Activated CD4-positive, alpha-beta T cell treated with anti-CD3 and anti-CD28 coated beads for 36 hours (primary cell): ENCODE data around the gene MRTFA. TPM values are rescaled to one million over a fixed set of nuclear protein-coding genes. Genes with fewer than 3 reads are reported as not detected.

Source experiments
- ATAC-seq: fragments of 200-7000 bp; cut with Tn5 transposase; one replicate; pipeline ENCODE4 v1.10.0; 2021; ENCODE audit warnings: mild to moderate bottlenecking, moderate library complexity
- CTCF ChIA-PET: fragments of 350-600 bp; sonication (Branson Sonifier 250); formaldehyde crosslinking; loops from one replicate; lab custom pipeline; 2021; ENCODE audit warnings: antibody characterized with exemption; lab: Charles Lee
- POLR2A ChIA-PET: fragments of 350-600 bp; sonication (Branson Sonifier 250); formaldehyde crosslinking; loops from one replicate; lab custom pipeline; 2021; ENCODE audit warnings: antibody characterized with exemption, inconsistent platforms; lab: Charles Lee
- DNase-seq: peaks from one replicate; pipeline ENCODE4 v3.0.0-alpha.2; 2020
- H3K27ac Mint-ChIP-seq: one replicate; pipeline ENCODE4 v1.8.0; 2021; ENCODE audit warnings: mixed read lengths
- H3K27me3 Mint-ChIP-seq: one replicate; pipeline ENCODE4 v1.8.0; 2021; ENCODE audit warnings: mixed read lengths
- H3K36me3 Mint-ChIP-seq: one replicate; pipeline ENCODE4 v1.8.0; 2021; ENCODE audit warnings: low read depth, mixed read lengths
- H3K4me1 Mint-ChIP-seq: one replicate; pipeline ENCODE4 v1.8.0; 2021; ENCODE audit warnings: mixed read lengths
- H3K4me3 Mint-ChIP-seq: one replicate; pipeline ENCODE4 v1.8.0; 2021; ENCODE audit warnings: mild to moderate bottlenecking, moderate library complexity, mixed read lengths
- H3K9me3 Mint-ChIP-seq: one replicate; pipeline ENCODE4 v1.8.0; 2021; ENCODE audit warnings: low read depth, mixed read lengths
- intact Hi-C, 2 experiments: fragments of 100-400 bp; cut with DNase I in 1 of 2; cut with micrococcal nuclease in 1 of 2; formaldehyde crosslinking; loops; one replicate each; pipeline versions ENCODE4 v1.14.2 to v1.15.1; 2022 to 2024; cut with DNase I, micrococcal nuclease
- total RNA-seq, 2 experiments: library from RNA; stranded (reverse); gene quantifications; one replicate each; pipeline ENCODE4 v1.2.3, GENCODE V29; 2021

The MRTFA gene
- total RNA-seq, 2 experiments from 2014 or later: 41.0 to 43.2 TPM

DNA sequence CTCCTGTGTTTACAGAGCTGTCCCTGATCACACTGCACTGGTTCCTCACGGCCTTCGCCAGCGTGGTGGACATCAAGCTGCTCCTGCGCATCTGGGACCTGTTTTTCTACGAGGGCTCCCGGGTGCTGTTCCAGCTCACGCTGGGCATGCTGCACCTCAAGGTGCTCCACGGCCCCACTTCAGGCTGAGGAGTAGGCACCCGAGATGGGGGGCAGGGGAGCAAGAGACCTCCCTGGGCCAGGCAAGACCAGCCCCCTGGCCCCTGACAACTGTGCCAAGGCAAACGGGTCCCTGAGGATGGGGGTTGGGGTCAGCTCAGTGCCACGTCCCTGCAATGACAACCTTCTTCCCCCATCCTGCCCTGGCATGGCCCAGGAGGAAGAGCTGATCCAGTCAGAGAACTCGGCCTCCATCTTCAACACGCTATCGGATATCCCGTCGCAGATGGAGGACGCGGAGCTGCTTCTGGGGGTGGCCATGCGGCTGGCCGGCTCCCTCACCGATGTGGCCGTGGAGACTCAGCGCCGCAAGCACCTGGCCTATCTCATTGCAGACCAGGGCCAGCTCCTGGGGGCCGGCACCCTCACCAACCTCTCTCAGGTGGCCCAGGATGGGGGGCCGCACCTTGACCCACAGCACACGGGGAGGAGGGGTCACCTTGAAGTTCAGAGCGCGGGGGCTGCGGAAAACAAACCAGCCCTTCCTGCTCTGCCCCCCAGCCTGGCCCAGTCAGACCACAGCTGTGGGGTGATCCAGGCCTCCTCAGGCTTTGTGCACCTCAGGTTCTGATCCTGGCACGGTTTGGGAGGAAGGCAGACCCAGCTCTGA lies 230.2 kb downstream of the MRTFA start:
- no peak for DNase-seq
- Mint-ChIP-seq H3K4me3 (no peak overlapping the region), H3K27me3 (no peaks in the 10 kb centered on the region), H3K27ac (no peak overlapping the region), H3K9me3 (no peaks in the 10 kb centered on the region), H3K36me3 (peaks cover 37% of the 10 kb centered on the region), H3K4me1 (peaks cover 24% of the 10 kb centered on the region)
- no peak for ATAC-seq
- ChIA-PET CTCF (interaction anchor here (1.0 kb wide), 2 partner anchors 9 to 516 kb away, joined by 3 read pairs; no protein-coding TSS in a partner anchor), POLR2A (no interaction called here)
- intact Hi-C loops: no loop called here

DNA sequence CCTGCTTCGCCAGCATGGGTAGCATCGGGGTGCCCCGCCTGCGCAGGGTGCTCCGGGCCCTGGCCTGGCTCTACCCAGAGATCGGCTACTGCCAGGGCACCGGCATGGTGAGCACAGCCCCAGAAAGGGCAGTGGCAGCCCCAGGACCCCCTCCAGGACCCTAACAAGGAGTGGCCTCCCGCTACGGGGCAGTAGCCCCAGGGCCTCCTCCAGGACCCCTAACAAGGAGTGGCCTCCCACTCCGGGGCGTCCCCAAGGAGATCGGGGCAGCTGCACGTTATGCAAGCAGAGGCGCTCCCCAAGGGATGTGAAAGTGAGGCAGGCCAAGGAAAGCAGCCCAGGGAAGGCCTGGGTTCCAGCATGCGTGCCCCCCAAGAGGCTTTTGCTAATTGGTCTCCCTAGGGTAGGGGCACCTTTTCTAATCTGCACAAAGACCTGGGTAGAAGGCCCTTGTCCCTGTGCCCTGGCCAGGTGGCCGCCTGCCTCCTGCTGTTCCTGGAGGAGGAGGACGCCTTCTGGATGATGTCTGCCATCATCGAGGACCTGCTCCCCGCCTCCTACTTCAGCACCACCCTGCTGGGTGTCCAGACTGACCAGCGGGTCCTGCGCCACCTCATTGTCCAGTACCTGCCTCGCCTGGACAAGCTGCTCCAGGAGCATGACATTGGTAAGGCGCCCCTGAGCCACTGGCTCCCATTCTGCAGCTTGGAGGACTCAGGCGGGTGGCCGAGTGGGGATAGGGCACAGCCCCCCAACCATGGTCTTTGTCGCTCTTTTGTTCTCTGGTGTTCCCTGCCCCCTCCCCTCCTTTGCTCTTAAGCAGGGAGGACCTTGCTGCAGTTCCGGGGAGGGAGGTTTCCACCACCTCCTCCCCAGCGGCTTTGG lies 231.1 kb downstream of the MRTFA start:
- DNase-seq: no peak
- H3K4me3 Mint-ChIP-seq: no peak overlapping the region
- peaks cover 33% of the 10 kb centered on the region for H3K4me1 Mint-ChIP-seq
- no peak overlapping the region for H3K27ac Mint-ChIP-seq
- intact Hi-C loops: no loop called here
- peaks cover 42% of the 10 kb centered on the region for H3K36me3 Mint-ChIP-seq
- no peaks in the 10 kb centered on the region for H3K27me3 Mint-ChIP-seq
- ChIA-PET CTCF (interaction anchor here (1.0 kb wide), 2 partner anchors 8 to 517 kb away, joined by 3 read pairs; no protein-coding TSS in a partner anchor), POLR2A (no interaction called here)
- no peak for ATAC-seq
- H3K9me3 Mint-ChIP-seq: no peaks in the 10 kb centered on the region

DNA sequence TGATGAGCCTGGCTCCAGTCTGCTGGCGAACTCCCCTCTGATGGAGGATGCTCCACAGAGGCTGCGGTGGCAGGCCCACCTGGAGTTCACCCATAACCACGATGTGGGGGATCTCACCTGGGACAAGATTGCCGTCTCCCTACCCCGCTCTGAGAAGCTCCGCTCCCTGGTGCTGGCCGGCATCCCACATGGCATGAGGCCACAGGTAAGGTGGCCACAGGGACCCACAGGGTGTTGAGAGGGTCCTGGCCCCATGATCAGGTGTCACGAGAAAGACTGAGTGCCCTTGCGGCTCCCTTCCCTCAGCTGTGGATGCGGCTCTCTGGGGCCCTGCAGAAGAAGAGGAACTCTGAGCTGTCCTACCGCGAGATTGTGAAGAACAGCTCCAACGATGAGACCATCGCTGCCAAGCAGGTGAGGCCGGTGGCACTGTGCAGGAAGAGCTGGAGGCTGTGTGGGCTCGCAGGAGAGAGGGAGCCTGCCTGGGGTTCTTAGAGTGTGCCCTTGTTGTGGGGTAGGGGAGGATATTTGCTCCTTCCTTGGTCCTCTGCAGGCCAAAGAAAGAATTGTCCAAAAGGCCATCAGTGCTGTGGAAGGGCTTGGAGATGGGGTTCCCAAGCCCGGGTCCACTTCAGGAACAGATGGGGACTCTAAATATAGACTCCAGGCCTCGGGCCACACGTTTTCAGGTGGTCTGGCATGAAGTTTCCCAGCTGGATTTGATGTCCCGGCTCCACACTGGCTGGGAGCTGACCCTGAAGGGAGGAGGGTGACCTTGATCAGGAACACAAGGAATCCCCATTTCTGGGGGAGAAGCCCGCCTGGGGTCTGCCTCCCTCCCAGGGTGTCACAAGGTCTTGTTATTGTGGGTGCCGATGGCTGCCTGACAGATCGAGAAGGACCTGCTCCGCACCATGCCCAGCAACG lies 232.0 kb downstream of the MRTFA start:
- Mint-ChIP-seq H3K4me3 (no peak overlapping the region), H3K27ac (peak overlapping the region; percentile 14), H3K4me1 (peaks cover 42% of the 10 kb centered on the region), H3K27me3 (no peaks in the 10 kb centered on the region), H3K9me3 (no peaks in the 10 kb centered on the region), H3K36me3 (peaks cover 40% of the 10 kb centered on the region)
- POLR2A ChIA-PET: no interaction called here
- CTCF ChIA-PET: interaction anchor here (0.5 to 0.6 kb wide), 2 partner anchors 43 to 141 kb away, joined by 3 to 4 read pairs; no protein-coding TSS in a partner anchor
- DNase-seq (no peak), ATAC-seq (no peak)
- intact Hi-C loops: no loop called here

DNA sequence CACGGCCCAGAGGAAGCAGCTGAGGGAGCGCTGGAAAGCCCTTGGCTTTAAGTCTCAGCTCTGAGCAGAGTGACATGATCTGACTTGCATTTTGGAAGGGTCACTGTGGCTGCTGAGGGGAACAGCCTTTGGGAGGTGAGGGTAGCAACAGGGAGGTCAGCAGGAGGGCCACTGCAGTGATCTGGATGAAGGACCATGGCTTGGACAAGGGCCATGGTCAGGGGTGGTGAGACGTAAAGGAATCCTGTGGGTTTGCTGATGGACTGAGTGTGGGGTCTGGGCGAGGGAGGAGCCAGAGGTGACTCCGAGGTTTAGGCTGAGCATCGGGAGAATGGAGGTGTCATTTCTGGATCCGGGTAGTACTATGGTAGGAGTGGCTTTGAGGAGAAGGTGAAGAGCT lies 232.9 kb downstream of the MRTFA start:
- intact Hi-C loops: no loop called here
- no peak for DNase-seq
- no peaks in the 10 kb centered on the region for H3K9me3 Mint-ChIP-seq
- ATAC-seq: no peak
- peaks cover 49% of the 10 kb centered on the region for H3K4me1 Mint-ChIP-seq
- H3K27ac Mint-ChIP-seq: peak overlapping the region; percentile 58
- H3K27me3 Mint-ChIP-seq: no peaks in the 10 kb centered on the region
- no peak overlapping the region for H3K4me3 Mint-ChIP-seq
- ChIA-PET CTCF (no interaction called here), POLR2A (no interaction called here)
- H3K36me3 Mint-ChIP-seq: peaks cover 40% of the 10 kb centered on the region

DNA sequence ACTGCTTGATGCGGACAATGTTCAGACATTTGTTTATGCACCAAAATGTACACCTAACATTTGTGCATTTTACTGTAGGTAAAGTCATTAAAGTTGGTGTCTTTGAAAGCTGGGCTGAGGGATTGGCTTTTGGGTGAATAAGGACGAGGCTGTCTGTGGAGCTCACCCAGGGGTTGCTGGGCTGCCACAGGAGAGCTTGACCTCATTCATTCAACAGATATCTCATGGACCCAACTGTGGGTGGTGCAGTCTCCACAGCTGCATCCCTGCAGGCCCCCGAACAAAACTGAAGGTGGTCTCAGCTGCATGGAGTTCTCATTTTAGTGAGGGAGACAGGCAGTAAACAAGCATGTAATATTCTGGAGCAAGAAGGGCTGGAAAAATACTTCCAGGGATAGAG lies 233.4 kb downstream of the MRTFA start:
- POLR2A ChIA-PET: no interaction called here
- H3K4me1 Mint-ChIP-seq: peaks cover 54% of the 10 kb centered on the region
- intact Hi-C loops: no loop called here
- no peaks in the 10 kb centered on the region for H3K27me3 Mint-ChIP-seq
- no peak for ATAC-seq
- no peaks in the 10 kb centered on the region for H3K9me3 Mint-ChIP-seq
- peak overlapping the region; percentile 62 for H3K27ac Mint-ChIP-seq
- no peak overlapping the region for H3K4me3 Mint-ChIP-seq
- no peak for DNase-seq
- CTCF ChIA-PET: no interaction called here
- peaks cover 40% of the 10 kb centered on the region for H3K36me3 Mint-ChIP-seq

DNA sequence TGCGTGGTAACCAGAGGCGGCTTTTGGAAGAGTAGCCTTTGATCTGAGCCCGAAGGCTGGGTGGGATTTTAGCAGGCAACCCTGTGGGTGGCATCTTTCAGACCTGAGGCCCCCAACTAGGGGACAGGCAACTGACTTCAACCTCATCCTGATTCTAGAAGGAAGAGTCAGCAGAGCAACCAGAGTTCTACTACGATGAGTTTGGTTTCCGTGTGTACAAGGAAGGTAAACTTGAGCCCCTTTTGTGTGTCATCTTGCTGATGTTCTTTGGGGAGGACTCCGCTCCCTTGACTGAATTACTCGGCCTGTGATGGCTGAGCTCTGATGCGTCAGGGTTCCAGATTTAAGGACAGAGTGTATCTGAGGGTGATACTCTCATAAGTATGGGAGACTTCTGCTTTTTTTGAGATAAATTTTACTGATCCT lies 234.5 kb downstream of the MRTFA start:
- DNase-seq: peak; percentile 48
- Mint-ChIP-seq H3K27ac (peak overlapping the region; percentile 86), H3K4me3 (peak overlapping the region; percentile 12), H3K4me1 (peaks cover 62% of the 10 kb centered on the region), H3K27me3 (no peaks in the 10 kb centered on the region), H3K9me3 (no peaks in the 10 kb centered on the region), H3K36me3 (peaks cover 35% of the 10 kb centered on the region)
- CTCF ChIA-PET: interaction anchor here (0.5 to 1.4 kb wide), 6 partner anchors 17 to 244 kb away, joined by 3 to 4 read pairs (median 4); no protein-coding TSS in a partner anchor
- POLR2A ChIA-PET: interaction anchor here (0.5 to 1.0 kb wide), 2 partner anchors 35 to 491 kb away, joined by 3 to 4 read pairs; no protein-coding TSS in a partner anchor
- intact Hi-C loops: no loop called here
- ATAC-seq: peak; percentile 57

DNA sequence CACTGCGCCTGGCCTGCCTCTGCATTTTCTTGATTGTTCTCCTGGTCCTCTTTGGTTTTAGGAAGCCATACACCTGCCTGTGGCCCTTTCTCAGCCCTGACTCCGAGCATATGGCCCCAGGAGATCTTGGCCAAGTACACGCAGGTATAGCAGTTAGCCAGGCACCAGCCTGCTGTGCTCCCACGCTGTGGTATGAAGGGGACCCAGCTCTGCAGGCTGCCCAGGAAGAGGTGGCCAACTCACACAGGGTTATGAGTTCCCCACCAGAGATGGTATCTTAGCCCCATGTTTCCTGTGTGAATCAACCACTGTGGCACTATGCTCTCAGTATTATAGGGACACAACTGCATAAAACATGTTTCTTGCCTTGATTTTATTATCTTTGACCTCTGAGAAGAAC lies 235.0 kb downstream of the MRTFA start:
- ATAC-seq: peak; percentile 87
- peak overlapping the region; percentile 12 for H3K4me3 Mint-ChIP-seq
- DNase-seq: peak; percentile 70
- ChIA-PET POLR2A (interaction anchor here (1.0 to 1.3 kb wide), 2 partner anchors 14 to 35 kb away, joined by 3 to 4 read pairs; no protein-coding TSS in a partner anchor), CTCF (interaction anchor here (0.5 to 1.4 kb wide), 5 partner anchors 16 to 244 kb away, joined by 3 to 4 read pairs (median 4); no protein-coding TSS in a partner anchor)
- intact Hi-C loops: no loop called here
- H3K27ac Mint-ChIP-seq: peak overlapping the region; percentile 86
- H3K27me3 Mint-ChIP-seq: no peaks in the 10 kb centered on the region
- no peaks in the 10 kb centered on the region for H3K9me3 Mint-ChIP-seq
- H3K4me1 Mint-ChIP-seq: peaks cover 67% of the 10 kb centered on the region
- peaks cover 35% of the 10 kb centered on the region for H3K36me3 Mint-ChIP-seq

DNA sequence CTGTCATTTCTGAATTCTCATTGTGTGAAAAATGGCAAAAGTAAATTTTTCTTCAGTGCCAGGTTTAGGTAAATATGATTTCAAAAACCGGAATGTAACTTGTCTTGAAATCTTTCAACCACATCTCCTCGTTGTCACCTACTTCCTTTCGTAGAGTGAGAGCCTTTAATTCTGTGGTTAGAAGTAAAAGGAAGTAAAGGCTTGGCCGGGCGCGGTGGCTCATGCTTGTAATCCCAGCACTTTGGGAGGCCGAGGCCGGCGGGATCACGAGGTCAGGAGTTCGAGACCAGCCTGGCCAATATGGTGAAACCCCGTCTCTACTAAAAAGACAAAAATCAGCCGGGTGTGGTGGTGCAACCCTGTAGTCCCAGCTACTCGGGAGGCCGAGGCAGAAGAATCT lies 236.4 kb downstream of the MRTFA start:
- Mint-ChIP-seq H3K36me3 (peaks cover 35% of the 10 kb centered on the region), H3K4me1 (peaks cover 76% of the 10 kb centered on the region), H3K27me3 (no peaks in the 10 kb centered on the region), H3K4me3 (no peak overlapping the region), H3K9me3 (no peaks in the 10 kb centered on the region), H3K27ac (peak overlapping the region; percentile 40)
- intact Hi-C loops: no loop called here
- ChIA-PET CTCF (interaction anchor here (0.5 to 2.0 kb wide), 7 partner anchors 8 to 880 kb away, joined by 3 to 10 read pairs (median 4); partner anchors contain the start of gene ADSL), POLR2A (interaction anchor here (1.3 kb wide), 1 partner anchor 15 kb away, joined by 3 read pairs; no protein-coding TSS in a partner anchor)
- ATAC-seq (no peak), DNase-seq (peak; percentile 68)

DNA sequence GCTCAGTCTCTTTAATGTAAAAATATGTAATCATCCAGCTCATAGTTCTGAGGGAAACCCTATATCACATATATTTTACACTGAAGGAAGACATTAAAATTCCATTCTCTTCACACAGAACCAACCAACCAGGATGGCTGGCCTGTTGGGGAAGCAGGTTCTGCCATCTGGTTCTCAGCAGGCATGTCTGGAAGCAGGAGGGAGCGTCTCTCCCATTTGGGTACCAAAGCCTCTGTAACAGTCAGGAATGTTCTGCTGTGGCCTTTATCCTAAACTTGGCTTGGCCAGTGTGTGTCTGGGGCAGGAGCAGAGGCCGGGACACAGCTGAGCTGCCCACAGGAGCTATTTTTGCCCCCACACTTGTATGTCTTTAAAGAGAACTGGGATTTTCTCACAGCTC lies 236.9 kb downstream of the MRTFA start:
- Mint-ChIP-seq H3K9me3 (no peaks in the 10 kb centered on the region), H3K27me3 (no peaks in the 10 kb centered on the region), H3K36me3 (peaks cover 35% of the 10 kb centered on the region), H3K27ac (peak overlapping the region; percentile 40), H3K4me1 (peaks cover 76% of the 10 kb centered on the region), H3K4me3 (no peak overlapping the region)
- ChIA-PET POLR2A (no interaction called here), CTCF (interaction anchor here (0.5 to 2.0 kb wide), 13 partner anchors 9 to 880 kb away, joined by 3 to 10 read pairs (median 4); partner anchors contain the start of gene ADSL)
- ATAC-seq (no peak), DNase-seq (no peak)
- intact Hi-C loops: no loop called here

DNA sequence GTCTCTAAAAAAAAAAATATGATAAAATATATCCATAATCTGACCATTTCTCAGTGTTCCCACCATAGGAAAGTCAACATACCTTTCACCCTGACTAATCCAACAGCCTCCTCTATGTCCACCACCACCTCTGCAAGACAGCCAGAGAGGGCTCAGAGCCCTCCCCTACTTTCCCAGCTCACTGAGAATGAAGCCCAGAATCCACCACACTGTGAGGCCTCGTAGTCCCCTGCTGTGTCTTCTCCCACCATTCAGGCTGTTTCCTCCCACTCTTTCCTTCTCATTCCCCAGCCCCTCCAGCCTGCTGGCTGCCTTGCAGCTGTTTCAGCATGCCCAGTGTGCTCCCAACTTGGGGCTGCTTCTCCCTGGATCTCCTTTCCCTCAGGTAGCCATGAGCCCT lies 239.1 kb downstream of the MRTFA start:
- peaks cover 67% of the 10 kb centered on the region for H3K4me1 Mint-ChIP-seq
- ATAC-seq (no peak), DNase-seq (no peak)
- no peak overlapping the region for H3K4me3 Mint-ChIP-seq
- POLR2A ChIA-PET: no interaction called here
- peaks cover 19% of the 10 kb centered on the region for H3K36me3 Mint-ChIP-seq
- intact Hi-C loops: no loop called here
- no peaks in the 10 kb centered on the region for H3K9me3 Mint-ChIP-seq
- CTCF ChIA-PET: interaction anchor here (0.8 to 1.7 kb wide), 4 partner anchors 9 to 156 kb away, joined by 3 to 4 read pairs (median 3); no protein-coding TSS in a partner anchor
- peak overlapping the region; percentile 51 for H3K27ac Mint-ChIP-seq
- no peaks in the 10 kb centered on the region for H3K27me3 Mint-ChIP-seq
